Transverse colon (tissue), 4 donors: Measurements from ENCODE around the gene ATXN8OS.

Source experiments
- EP300 ChIP-seq: sonication (generic); formaldehyde crosslinking; IDR thresholded peaks from one replicate; pipeline ENCODE4 v1.6.1; 2017; ENCODE audit warnings: antibody characterized with exemption, low read depth
- POLR2A ChIP-seq: fragments of 450-650 bp; IDR thresholded peaks from one replicate; pipeline ENCODE4 v1.6.1; 2016; ENCODE audit warnings: antibody characterized with exemption, mild to moderate bottlenecking, moderate library complexity
- POLR2AphosphoS5 ChIP-seq, 3 donors: sonication (generic); formaldehyde crosslinking; IDR thresholded peaks; one replicate each; pipeline ENCODE4 v1.6.1; 2016; ENCODE audit warnings: antibody characterized with exemption in 3 of 3
- TF ChIP-seq, protein P1 (sequence below), 5 experiments: fragments of 200-600 bp in 3 of 5; fragments of 450-650 bp in 2 of 5; sonication (generic) in 3 of 5; IDR thresholded peaks; 1 replicate in 2 of 5; 2 replicates in 3 of 5; pipeline ENCODE4 v1.5.1; 2016 to 2017; ENCODE audit warnings: antibody characterized with exemption in 5 of 5, inconsistent platforms in 3 of 5, mild to moderate bottlenecking in 2 of 5, moderate library complexity in 1 of 5

DNA sequence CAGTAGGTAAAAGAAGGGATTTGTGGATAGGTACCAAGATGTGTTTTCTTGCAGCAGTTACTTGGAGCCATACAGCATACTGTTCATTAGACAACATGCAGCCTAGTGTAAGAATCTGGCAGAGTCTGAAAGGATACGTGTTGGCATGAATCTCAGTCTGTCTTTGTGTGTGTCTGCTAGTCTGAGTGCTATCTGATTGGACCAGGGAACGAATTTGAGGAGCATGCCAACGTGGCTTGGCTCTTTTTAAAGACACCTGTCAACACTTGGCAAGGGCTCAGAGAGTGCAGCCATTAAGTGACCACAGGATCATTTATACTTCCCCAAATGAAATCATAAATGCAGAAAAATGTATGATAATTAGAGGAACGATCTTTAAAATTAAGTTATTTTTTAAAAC, 27.6 kb upstream of the ATXN8OS start:
- TF ChIP-seq, protein P1, sequence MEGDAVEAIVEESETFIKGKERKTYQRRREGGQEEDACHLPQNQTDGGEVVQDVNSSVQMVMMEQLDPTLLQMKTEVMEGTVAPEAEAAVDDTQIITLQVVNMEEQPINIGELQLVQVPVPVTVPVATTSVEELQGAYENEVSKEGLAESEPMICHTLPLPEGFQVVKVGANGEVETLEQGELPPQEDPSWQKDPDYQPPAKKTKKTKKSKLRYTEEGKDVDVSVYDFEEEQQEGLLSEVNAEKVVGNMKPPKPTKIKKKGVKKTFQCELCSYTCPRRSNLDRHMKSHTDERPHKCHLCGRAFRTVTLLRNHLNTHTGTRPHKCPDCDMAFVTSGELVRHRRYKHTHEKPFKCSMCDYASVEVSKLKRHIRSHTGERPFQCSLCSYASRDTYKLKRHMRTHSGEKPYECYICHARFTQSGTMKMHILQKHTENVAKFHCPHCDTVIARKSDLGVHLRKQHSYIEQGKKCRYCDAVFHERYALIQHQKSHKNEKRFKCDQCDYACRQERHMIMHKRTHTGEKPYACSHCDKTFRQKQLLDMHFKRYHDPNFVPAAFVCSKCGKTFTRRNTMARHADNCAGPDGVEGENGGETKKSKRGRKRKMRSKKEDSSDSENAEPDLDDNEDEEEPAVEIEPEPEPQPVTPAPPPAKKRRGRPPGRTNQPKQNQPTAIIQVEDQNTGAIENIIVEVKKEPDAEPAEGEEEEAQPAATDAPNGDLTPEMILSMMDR (IDR thresholded peaks at IDR 0.05), result no peak
- TF ChIP-seq POLR2A (no peak), EP300 (no peak), POLR2AphosphoS5 (IDR thresholded peaks at IDR 0.05) (no peak)
